Tibial nerve (tissue), 4 donors: ENCODE measurements around the gene LRP3.

Experiments
- EP300 ChIP-seq, 2 donors: sonication (generic); formaldehyde crosslinking; IDR thresholded peaks; one replicate each; pipeline ENCODE4 v1.6.1; 2017; ENCODE audit warnings: antibody characterized with exemption in 2 of 2, mild to moderate bottlenecking in 1 of 2
- POLR2A ChIP-seq, 2 donors: fragments of 450-650 bp; IDR thresholded peaks; one replicate each; pipeline ENCODE4 v1.6.1; 2017; ENCODE audit warnings: antibody characterized with exemption in 2 of 2, mild to moderate bottlenecking in 2 of 2, moderate library complexity in 2 of 2
- TF ChIP-seq, protein P1 (sequence below), 5 experiments: fragments of 200-600 bp in 3 of 5; fragments of 450-650 bp in 2 of 5; sonication (generic) in 3 of 5; IDR thresholded peaks; one replicate each; pipeline ENCODE4 v1.5.1; 2016 to 2019; ENCODE audit warnings: antibody characterized with exemption in 5 of 5, mild to moderate bottlenecking in 3 of 5, moderate library complexity in 2 of 5

GRCh38 chr19:33207040-33207620 is 13.0 kb downstream of the LRP3 start:
- TF ChIP-seq POLR2A (IDR thresholded peaks at IDR 0.05), result no peak
- TF ChIP-seq, protein P1, sequence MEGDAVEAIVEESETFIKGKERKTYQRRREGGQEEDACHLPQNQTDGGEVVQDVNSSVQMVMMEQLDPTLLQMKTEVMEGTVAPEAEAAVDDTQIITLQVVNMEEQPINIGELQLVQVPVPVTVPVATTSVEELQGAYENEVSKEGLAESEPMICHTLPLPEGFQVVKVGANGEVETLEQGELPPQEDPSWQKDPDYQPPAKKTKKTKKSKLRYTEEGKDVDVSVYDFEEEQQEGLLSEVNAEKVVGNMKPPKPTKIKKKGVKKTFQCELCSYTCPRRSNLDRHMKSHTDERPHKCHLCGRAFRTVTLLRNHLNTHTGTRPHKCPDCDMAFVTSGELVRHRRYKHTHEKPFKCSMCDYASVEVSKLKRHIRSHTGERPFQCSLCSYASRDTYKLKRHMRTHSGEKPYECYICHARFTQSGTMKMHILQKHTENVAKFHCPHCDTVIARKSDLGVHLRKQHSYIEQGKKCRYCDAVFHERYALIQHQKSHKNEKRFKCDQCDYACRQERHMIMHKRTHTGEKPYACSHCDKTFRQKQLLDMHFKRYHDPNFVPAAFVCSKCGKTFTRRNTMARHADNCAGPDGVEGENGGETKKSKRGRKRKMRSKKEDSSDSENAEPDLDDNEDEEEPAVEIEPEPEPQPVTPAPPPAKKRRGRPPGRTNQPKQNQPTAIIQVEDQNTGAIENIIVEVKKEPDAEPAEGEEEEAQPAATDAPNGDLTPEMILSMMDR (IDR thresholded peaks at IDR 0.05), result no peak
- TF ChIP-seq EP300 (IDR thresholded peaks at IDR 0.05), result no peak
